HG03460 (cell line): Measurements from ENCODE around the gene MAP4K4.
A peak's percentile ranks its signal among the peaks of the same experiment; 100 is the strongest.

Experiments
- ATAC-seq: cut with Tn5 transposase; IDR thresholded peaks from one replicate; pipeline ENCODE4 v1.9.1; 2021; ENCODE audit not compliant: unreplicated experiment

MAP4K4 gene

GRCh38 chr2:101697124-101698013 lies at the start of gene MAP4K4:
Gene MAP4K4 (plus strand): TSS chr2:101697707. CDS start chr2:101698081, 374 bp downstream.
- peak; percentile 59 for ATAC-seq

- ATAC-seq = no peak
Observed at GRCh38 chr2:101653469-101653868, 44.0 kb upstream of the MAP4K4 start.

- ATAC-seq = no peak
Observed at GRCh38 chr2:101655702-101656422, 41.6 kb upstream of the MAP4K4 start.

DNA sequence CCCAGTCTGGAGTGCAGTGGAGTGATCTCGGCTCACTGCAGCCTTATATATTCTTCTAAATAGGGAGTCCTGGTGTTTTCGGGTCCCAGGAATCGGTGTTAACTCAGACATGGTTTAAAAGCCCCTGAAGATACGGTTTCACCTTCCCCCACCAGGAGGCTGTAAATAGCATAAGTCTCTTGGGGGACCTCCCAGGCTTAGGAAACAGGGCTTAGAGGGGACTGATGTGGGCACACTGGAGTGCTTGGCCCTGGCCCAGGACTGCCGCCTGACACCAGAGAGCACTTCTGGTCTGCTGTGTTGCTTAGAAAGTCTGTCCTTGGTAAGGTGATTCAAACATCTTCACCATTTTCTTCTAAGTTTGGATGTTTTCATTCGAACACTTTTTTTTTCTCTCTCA lies 39.7 kb upstream of the MAP4K4 start:
- ATAC-seq = no peak

DNA sequence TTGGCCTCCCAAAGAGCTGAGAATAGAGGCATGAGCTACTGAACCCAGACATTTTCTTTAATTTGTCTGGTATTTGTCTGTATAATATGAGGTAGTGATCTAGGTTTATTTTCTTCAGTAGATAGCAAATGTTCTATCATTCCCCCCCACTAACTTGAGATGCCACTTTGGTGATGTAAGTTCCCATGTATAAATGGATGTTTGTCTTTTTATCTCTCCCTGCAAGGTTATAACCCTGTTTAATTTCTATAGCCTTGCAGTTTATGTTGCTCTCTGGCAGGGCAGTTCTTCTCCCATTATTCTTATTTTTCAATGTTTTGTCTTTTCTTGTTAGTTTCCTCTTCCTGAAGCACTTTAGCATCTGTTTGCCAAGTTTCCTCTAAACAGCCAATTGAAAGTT lies 39.1 kb upstream of the MAP4K4 start:
- no peak for ATAC-seq

DNA sequence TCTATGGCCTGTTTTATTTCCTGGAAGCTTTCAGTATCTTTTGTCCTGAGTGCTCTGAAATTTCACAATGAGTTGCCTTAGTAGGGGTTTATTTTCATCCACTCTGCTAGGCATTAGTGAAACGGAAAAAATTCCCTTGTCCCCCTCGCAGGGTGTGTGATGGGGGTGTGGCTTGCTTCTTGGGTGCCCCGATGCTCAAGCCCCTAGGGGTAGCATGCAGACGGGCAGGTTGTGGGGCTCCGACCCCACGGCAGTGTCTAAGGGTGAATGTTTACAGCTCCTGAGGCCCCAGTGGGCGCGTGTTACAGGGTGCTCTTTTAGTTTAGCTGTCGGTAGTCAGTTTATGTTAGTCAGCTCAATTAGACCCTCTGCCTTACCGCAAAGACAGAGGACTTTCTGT lies 32.2 kb upstream of the MAP4K4 start:
- no peak for ATAC-seq

DNA sequence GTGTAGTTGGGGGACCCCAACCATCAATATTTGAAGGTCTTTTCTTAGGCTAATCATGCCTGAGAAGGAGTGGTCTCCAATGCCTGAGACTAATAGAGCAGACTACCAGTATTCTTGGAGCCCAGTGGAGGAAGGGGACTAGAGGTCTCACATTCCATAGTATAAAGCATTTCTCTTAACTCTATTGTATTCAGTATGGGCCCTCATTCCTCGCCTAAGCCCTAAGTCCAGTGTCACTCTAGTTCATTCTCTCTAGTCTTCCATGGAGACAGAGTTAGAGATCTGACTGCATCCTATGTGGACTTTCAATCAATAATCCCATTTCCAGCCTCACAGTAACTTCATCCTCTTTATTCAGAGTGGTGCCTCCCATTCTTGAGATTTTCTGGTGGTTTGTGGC lies 29.7 kb upstream of the MAP4K4 start:
- ATAC-seq = no peak

GRCh38 chr2:101672047-101672446 lies 25.5 kb upstream of the MAP4K4 start:
- ATAC-seq = no peak

DNA sequence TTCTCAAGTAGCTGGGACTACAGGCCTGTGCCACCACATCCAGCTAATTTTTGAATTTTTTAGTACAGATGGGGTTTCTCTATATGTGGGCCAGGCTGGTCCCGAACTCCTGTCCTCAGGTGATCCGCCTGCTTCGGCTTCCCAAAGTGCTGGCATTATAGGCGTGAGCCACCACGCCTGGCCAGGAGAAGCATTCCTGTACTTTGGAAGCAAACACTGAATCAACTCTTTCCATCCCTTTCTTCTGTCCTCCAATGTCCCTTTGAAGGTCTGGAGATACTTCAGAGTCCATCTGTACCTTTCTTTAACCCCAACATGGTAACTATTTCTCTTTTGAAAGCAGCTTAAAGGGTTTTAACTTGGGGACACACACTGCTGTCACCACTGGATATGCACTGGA lies 23.6 kb upstream of the MAP4K4 start:
- no peak for ATAC-seq

GRCh38 chr2:101675512-101675911 lies 22.0 kb upstream of the MAP4K4 start:
- no peak for ATAC-seq

- ATAC-seq = no peak
Observed at GRCh38 chr2:101676674-101677073, 20.8 kb upstream of the MAP4K4 start.

DNA sequence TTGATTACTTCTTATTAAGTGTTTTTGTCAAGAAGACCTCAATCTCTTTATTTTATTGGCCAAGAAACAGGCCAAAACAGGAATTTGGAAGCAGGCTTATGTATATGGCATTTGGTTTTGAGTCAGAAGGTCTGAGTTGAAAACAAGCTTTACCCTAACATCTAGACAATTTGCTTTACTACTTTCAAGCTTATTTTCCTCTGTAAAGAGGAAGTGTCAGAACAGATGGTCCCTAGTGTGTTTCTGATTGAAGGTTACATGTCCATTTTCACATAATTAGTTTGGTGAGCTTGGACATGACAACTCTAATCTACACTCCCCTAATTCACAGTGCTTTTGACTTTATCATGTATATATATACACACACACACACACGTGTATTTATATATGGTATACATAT lies 19.8 kb upstream of the MAP4K4 start:
- no peak for ATAC-seq

GRCh38 chr2:101678379-101678778 lies 19.1 kb upstream of the MAP4K4 start:
- no peak for ATAC-seq

DNA sequence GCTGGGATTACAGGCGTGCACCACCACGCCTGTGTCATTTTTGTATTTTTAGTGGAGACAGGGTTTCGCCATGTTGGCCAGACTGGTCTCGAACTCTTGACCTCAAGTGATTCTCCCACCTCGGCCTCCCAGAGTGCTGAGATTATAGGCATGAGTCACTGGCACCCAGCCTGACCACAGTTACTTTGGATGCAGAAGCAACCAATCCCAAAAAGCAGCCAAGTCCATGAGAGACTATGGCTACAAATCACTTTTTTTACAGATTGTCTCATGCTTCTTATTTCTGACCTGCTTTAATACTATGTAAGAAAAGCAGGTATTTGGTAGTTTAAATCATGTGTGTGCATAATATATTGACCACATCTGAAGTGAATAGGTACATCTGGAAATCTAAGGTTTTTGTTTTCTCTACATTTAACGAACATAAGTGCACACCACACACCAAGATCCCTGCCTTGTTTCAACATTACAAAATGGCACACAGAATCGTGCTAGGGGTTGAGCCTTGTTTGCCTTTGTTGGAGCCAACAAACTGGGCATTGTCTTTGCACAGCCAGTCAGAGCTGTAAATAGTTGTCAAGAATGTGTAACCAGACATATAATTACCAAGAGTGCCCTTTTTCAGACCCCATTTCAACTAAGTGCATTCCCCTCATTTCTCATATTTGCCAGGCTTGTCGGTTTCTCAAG lies 18.3 kb upstream of the MAP4K4 start:
- ATAC-seq = no peak

- no peak for ATAC-seq
Observed at GRCh38 chr2:101679801-101680487, 17.6 kb upstream of the MAP4K4 start.

DNA sequence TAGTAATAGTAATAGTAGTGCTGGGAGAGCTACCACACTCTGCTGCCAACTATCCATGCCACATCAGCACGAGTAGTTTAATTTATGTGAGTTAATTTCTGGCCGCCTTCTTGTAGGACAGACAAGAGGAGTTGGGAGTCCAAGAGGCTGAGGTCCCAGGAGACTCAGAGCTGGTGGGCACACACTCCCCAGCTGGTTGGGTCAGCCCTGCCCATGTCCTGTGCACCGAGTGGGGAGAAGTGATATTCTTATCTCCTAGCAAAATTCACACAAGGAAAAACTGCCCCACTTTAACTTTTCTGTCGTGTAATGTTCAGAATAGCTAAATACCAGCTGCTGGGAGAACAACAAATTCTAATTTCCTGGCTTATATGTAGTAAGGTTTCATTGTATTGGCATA lies 15.2 kb upstream of the MAP4K4 start:
- ATAC-seq = no peak

GRCh38 chr2:101684313-101684712 lies 13.2 kb upstream of the MAP4K4 start:
- no peak for ATAC-seq

GRCh38 chr2:101688261-101688660 lies 9.2 kb upstream of the MAP4K4 start:
- no peak for ATAC-seq

DNA sequence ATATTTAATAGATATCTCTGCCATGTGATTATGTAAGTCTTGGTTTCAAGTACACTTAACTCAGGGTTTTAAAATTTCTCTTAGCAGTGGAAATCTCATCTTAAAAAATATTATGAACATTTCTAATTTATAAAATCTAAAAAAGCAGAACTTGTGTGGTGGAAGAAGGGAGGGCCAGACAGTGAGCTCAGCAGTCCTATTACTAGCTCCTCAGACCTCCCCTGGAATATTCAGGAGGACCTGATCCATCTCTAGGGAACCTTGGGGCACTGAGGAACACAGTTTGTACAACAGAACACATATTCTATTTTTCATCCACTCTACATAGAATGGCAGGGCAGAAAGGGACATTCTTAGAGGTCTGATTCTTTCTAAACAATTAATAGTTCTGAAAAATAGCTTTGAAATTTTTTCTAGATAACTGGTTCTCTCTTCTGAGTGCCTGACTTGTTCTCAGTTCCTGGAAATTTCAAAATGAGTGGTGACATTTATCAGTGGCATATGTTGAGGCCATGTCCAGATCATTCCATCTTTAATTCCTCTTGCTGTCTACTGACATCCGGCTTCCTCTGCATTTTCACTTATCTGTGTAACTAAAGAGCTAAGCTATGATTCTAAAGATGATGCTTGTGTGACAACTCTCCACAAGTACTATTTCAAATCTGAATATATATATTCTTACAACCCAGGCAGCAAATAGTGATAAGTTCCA lies 8.2 kb upstream of the MAP4K4 start:
- no peak for ATAC-seq

DNA sequence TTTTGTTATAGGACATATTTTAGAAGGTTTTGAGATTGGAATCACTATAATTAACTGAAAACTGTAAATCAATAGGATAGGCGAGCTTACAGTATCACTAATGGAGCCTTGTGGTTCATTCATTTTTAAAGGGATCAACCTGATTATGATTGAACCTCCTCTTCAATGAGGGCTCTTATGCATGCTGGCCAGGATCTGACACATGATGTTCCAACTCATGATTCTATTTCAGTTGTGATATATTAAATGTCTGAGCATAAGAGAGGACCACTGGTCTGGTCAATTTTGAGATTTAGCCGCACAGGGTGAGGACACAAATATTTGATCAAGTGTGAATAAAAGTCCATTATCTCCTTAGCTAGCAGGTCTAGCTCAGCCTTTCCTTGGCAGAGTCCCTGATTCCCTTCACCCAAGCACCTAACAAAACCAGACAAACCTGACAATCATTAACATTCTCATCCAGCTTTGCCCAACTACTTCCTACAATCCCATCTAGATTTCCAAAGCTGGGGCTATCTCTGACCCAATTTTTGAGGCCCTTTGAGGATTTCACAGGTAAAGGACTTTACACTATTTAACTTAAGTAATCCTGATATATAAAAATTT lies 6.9 kb upstream of the MAP4K4 start:
- no peak for ATAC-seq
